ENCODE results near the gene UNC5B.

DNA sequence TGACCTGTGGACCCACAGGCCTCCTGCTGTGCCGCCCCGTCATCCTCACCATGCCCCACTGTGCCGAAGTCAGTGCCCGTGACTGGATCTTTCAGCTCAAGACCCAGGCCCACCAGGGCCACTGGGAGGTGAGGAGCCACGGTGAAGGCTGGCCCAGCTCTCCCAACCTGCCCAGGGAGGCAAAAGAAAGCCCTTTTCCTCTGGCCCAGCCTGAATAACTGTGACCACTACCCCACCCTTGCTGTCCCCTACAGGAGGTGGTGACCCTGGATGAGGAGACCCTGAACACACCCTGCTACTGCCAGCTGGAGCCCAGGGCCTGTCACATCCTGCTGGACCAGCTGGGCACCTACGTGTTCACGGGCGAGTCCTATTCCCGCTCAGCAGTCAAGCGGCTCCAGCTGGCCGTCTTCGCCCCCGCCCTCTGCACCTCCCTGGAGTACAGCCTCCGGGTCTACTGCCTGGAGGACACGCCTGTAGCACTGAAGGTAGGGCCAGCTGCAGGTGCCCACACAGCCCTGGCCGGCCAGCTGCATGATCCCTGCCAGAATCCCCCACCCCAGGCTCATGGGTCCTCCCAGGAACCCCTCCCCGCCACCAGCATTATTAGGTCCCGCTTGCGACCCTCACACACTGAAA is 81.2 kb downstream of the UNC5B start:
- TF ChIP-seq, protein P1, sequence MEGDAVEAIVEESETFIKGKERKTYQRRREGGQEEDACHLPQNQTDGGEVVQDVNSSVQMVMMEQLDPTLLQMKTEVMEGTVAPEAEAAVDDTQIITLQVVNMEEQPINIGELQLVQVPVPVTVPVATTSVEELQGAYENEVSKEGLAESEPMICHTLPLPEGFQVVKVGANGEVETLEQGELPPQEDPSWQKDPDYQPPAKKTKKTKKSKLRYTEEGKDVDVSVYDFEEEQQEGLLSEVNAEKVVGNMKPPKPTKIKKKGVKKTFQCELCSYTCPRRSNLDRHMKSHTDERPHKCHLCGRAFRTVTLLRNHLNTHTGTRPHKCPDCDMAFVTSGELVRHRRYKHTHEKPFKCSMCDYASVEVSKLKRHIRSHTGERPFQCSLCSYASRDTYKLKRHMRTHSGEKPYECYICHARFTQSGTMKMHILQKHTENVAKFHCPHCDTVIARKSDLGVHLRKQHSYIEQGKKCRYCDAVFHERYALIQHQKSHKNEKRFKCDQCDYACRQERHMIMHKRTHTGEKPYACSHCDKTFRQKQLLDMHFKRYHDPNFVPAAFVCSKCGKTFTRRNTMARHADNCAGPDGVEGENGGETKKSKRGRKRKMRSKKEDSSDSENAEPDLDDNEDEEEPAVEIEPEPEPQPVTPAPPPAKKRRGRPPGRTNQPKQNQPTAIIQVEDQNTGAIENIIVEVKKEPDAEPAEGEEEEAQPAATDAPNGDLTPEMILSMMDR (IDR thresholded peaks at IDR 0.05): no peak
- TF ChIP-seq POLR2A (IDR thresholded peaks at IDR 0.05): no peak

Data from thyroid gland (tissue), 4 donors.